GM10266 (cell line): ENCODE measurements around the gene BRMS1L.

Experiments used
- DNase-seq: peaks from one replicate; pipeline ENCODE4 v3.0.0; 2012; ENCODE audit errors: extremely low spot score
- TF ChIP-seq, protein P1 (sequence below): IDR thresholded peaks from 2 replicates; pipeline ENCODE4 v1.5.1; 2012; ENCODE audit warnings: mild to moderate bottlenecking, low read depth; ENCODE audit not compliant: control insufficient read depth, insufficient read depth; ENCODE audit errors: missing control alignments

BRMS1L gene

DNA sequence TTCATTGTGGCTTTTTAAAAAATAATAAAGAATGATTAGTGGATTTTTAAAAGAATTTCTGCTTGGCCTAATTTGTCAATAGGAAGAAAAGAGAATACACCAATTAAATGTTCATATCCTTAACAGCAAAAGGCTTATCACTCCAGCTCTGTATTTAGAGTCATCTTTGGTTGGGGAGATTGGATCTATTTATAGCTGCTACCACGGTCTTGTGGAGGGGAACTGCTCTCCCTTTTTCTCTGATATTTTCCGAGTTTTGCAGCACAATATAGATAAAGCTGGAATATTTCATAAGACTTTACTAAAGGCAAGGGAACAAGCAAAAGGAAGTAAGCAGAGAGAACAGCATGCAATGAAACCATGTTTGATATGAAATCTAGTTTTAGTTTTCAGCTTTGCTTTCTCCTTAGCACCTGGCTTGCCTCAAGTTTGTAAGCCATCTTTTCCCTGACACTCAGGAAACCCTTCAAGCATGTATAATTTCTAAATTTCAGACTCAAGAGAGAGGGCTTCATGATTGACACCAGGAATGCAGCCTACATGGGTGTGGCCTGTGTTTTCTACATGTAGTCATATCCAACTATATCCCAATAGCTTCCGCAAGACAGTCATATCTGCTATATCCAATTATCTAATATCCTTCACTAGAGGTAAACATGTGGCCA lies 35.2 kb downstream of the BRMS1L start:
- no peak for DNase-seq
- TF ChIP-seq, protein P1, sequence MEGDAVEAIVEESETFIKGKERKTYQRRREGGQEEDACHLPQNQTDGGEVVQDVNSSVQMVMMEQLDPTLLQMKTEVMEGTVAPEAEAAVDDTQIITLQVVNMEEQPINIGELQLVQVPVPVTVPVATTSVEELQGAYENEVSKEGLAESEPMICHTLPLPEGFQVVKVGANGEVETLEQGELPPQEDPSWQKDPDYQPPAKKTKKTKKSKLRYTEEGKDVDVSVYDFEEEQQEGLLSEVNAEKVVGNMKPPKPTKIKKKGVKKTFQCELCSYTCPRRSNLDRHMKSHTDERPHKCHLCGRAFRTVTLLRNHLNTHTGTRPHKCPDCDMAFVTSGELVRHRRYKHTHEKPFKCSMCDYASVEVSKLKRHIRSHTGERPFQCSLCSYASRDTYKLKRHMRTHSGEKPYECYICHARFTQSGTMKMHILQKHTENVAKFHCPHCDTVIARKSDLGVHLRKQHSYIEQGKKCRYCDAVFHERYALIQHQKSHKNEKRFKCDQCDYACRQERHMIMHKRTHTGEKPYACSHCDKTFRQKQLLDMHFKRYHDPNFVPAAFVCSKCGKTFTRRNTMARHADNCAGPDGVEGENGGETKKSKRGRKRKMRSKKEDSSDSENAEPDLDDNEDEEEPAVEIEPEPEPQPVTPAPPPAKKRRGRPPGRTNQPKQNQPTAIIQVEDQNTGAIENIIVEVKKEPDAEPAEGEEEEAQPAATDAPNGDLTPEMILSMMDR, result no peak

DNA sequence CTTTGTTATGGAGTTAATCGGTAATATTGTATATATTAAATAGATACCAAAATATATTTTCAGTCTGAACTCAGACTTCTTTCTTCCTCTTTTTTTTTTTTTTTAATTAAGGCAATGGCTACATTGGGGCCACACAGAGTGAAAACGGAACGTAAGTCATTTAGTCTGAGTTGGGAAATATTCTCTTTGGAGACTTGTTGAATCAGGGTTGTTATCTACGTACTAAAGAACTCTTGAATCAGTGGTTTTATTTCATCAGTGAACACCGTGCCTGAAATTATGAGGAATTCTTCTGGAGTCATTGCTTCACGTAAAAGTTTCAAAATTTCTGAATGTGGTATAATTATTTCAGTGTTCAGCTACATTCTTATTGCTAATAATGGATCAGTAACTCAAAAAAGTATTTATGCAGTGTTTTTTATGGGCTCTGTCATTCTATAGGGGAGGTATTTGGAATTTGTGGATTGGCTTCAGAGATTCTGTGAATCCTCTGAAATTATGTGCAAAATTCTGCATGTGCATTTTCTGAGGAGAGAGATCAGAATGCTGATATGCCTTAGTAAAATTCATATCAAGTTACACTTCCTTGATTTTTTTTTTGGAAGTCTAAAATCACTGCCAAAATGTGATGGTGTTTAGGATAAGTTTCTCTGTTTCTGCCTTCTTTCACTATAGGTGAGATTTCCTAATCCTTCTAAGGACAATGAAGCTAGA lies 39.6 kb downstream of the BRMS1L start:
- TF ChIP-seq, protein P1, result no peak
- DNase-seq, result no peak

DNA sequence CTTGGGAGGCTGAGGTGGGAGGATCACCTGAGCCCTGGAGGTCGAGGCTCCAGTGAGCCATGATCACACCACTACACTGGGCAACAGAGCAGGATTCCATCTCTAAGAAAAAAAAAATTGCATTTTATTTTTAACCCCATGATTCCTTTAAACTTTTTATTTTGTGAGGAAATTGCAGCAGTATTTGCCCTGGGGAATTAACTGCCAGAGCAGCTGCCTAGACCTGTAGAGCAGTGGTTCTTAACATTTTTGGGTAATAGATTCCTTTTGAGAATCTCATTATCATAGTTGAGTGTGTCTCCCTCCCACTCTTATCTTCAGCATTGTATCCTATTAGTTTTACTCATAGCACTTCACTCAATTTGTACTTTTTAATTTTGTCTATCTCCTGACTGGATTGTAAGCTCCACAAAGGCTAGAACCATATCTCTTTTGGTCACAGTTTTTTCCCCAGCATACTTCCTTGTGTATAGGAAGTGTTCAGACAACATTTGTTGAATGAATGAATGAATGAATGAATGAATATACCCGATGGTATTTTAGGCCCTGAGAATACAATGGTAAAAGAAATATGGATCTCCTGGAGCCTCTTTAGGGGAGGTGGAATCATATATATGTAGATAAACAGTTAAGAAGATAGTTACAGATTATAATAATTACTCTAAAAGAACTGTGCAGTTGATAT lies 40.6 kb downstream of the BRMS1L start:
- no peak for DNase-seq
- TF ChIP-seq, protein P1, result no peak

DNA sequence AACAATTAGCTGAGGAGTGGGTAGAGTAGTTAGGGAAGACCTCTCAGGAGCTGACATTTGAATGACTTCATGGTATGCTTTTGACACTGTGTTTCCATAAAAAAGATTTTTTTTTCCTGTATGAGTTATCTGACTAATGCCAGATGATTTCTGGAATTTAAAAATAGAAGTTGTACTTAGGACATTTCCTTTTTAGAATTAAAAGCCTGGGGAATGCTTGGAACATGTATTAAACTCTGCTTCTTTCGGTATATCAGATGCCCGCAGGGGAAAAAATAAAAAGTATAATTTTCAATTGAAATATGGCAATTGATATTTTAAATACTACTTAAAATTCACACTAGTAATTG lies 41.1 kb downstream of the BRMS1L start:
- no peak for DNase-seq
- TF ChIP-seq, protein P1, result no peak

DNA sequence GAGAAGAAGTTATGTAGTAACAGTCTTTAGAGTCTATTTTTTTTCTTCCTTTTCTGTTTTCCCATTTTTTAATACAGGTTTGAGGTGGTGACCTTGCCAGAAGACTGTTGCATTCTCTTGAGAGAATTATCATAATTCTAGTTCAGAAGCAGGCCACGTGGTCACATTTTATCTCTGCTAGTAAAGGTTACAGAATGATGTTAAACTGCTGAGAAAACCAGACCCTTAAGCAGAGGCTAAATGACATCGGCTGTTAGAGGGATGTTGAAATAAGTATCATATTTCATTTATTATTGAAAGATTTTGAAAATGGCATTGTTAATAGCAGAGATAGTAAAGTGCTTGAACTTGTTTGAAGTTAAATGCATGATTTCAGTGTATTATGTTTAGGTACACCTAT lies 49.2 kb downstream of the BRMS1L start:
- TF ChIP-seq, protein P1, result no peak
- DNase-seq, result no peak

DNA sequence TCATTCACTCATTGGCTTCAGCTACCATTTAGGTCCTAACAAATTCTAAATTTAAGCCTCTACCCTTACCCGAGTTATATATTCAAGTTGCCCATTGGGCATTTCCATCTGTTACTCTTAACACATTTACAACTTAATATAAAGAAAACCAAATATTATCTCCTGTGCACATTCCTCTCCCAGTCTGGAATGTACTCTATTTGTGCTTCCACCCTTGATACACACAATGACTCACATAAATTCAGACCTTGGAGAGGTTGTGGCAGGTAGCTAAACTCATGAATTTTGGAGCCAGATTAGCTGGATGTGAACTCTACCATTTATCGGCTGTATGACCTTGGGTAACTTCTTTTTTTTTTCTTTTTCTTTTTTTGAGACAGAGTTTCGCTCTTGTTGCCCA lies 51.1 kb downstream of the BRMS1L start:
- no peak for DNase-seq
- TF ChIP-seq, protein P1, result no peak
